ENCODE data around the gene ANKDD1A.

ANKDD1A gene

DNA sequence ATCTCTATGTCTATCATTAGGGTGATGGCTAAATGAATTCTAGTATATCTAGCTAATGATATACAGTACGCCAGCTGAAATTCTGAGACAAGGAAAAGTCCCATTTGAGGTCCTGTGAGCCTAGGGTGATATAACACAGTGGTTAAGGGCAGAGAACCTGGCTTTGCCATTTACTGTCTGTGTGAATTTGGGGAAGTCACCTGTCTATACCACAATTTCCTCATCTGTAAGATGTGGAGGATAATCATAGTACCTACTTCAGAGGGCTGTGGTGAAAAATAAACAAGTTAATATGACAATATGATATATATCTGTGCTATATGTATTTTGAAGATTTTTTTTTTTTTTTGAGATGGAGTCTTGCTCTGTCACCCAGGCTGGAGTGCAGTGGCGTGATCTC lies 9.8 kb upstream of the ANKDD1A start:
- H3K4me3 ChIP-seq (ENCODE audit: low read depth, low read length), result no peak overlapping the region
- in situ Hi-C loops (cut with HindIII; ENCODE audit: low sequenced_read_pairs), result no loop called here
- TF ChIP-seq, protein P1, sequence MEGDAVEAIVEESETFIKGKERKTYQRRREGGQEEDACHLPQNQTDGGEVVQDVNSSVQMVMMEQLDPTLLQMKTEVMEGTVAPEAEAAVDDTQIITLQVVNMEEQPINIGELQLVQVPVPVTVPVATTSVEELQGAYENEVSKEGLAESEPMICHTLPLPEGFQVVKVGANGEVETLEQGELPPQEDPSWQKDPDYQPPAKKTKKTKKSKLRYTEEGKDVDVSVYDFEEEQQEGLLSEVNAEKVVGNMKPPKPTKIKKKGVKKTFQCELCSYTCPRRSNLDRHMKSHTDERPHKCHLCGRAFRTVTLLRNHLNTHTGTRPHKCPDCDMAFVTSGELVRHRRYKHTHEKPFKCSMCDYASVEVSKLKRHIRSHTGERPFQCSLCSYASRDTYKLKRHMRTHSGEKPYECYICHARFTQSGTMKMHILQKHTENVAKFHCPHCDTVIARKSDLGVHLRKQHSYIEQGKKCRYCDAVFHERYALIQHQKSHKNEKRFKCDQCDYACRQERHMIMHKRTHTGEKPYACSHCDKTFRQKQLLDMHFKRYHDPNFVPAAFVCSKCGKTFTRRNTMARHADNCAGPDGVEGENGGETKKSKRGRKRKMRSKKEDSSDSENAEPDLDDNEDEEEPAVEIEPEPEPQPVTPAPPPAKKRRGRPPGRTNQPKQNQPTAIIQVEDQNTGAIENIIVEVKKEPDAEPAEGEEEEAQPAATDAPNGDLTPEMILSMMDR (IDR thresholded peaks at IDR 0.05; ENCODE audit: low read depth, low read length), result no peak
- DNase-seq (ENCODE audit: low read depth, low spot score), result no peak

DNA sequence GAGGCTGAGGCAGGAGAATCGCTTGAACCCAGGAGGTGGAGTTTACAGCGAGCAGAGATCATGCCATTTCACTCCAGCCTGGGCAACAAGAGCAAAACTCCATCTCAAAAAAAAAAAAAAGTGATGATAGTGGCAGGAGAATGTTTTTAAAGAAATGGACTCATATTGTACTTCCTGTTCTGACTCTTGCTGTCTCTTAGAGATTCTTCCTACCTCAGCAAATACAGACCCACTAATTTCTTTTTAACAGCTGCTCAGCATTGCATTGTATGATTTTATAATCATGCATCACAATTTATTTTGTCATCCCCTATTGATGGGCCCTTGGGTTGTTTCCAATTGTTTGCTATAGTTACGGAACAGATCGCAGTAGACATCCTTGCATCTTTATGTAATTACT lies 8.8 kb upstream of the ANKDD1A start:
- no peak overlapping the region for H3K4me3 ChIP-seq (ENCODE audit: low read depth, low read length)
- in situ Hi-C loops (cut with HindIII; ENCODE audit: low sequenced_read_pairs), result no loop called here
- TF ChIP-seq, protein P1 (IDR thresholded peaks at IDR 0.05; ENCODE audit: low read depth, low read length), result no peak
- DNase-seq (ENCODE audit: low read depth, low spot score), result no peak

DNA sequence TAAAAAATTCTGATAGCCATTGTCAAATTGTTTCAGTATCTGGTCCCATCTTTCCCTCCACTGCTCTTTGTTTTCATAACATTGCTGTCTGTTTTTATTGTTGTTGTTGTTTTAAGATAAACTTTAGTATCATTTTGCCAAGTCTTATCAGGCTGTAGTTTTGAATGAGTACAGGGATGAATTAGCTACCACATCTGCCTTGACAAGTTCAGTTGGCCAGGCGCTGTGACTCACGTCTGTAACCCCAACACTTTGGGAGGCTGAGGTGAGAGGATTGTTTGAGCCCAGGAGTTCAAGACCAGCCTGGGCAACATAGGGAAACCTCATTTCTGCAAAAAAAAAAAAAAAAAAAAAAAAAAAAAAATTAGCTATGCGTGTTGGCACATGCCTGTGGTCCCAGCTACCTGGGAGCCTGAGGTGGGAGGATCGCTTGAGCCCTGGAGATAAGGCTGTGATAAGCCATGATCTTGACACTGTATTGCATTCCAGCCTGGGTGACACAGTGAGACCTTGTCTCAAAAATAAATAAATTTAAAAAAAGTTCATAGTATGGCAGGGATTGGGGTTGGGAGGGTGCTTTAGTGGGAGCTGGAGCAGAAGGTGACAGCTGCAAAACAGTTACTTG lies 8.3 kb upstream of the ANKDD1A start:
- H3K4me3 ChIP-seq (ENCODE audit: low read depth, low read length), result no peak overlapping the region
- in situ Hi-C loops (cut with HindIII; ENCODE audit: low sequenced_read_pairs), result no loop called here
- TF ChIP-seq, protein P1 (IDR thresholded peaks at IDR 0.05; ENCODE audit: low read depth, low read length), result no peak
- no peak for DNase-seq (ENCODE audit: low read depth, low spot score)

DNA sequence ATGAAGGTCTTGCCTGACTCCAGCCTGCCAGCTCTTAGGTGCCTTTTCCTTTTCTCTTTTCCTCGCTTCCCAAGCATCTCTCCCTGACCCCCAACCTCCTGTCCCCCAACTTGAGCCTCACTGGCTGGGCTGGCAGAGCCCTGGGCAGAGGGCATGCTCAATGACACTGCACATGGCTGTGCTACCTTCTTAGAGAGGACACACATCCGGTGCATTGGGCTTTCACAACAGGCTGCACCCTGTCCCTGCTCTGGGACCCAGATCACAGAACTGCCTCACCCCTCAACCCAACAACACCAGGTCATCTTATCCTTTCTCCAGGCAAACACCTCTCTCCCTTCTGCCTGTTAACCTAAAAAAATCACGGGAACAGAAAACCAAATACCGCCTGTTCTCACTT lies 7.5 kb upstream of the ANKDD1A start:
- no peak for DNase-seq (ENCODE audit: low read depth, low spot score)
- H3K4me3 ChIP-seq (ENCODE audit: low read depth, low read length), result no peak overlapping the region
- in situ Hi-C loops (cut with HindIII; ENCODE audit: low sequenced_read_pairs), result no loop called here
- TF ChIP-seq, protein P1 (IDR thresholded peaks at IDR 0.05; ENCODE audit: low read depth, low read length), result no peak

DNA sequence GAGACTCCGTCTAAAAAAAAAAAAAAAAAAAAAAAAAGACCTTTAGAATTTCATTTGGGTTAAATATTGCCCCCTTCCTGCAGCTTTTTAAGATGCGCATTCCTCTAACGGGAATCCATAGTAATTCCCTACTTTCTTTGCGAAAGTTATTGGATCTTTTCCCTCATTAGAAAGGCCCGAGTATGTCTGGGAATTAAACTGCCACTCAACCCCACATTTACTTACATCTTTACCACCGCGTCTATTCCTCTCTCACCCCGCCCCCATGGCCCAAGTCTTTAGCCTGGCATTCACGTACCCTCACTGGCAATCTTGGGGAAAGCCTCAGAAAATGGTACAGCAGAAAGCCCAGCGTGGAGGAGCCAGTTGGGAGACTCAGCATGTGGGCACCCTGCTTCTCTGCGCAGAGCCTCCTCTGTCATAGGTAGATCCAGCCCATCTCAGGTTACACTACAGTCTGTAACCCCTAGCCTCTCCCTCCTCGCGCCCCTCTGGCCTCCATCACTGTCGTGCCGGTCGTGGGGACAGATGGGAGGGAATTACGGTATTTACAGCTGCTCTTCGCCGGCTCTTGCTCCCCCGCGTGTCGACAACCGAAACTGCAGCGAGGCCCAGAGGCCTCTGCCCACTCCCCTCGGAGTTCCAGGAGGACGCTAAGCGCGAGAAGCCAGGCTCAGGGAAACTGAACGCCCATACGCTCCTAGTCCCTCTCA lies 6.4 kb upstream of the ANKDD1A start:
- in situ Hi-C loops (cut with HindIII; ENCODE audit: low sequenced_read_pairs), result no loop called here
- peak; percentile 70 for DNase-seq (ENCODE audit: low read depth, low spot score)
- peak overlapping the region; percentile 36 for H3K4me3 ChIP-seq (ENCODE audit: low read depth, low read length)
- TF ChIP-seq, protein P1 (IDR thresholded peaks at IDR 0.05; ENCODE audit: low read depth, low read length), result peak; percentile 92

- DNase-seq (ENCODE audit: low read depth, low spot score), result no peak
- in situ Hi-C loops (cut with HindIII; ENCODE audit: low sequenced_read_pairs), result no loop called here
- TF ChIP-seq, protein P1 (IDR thresholded peaks at IDR 0.05; ENCODE audit: low read depth, low read length), result no peak
- no peak overlapping the region for H3K4me3 ChIP-seq (ENCODE audit: low read depth, low read length)
These were observed 5.8 kb upstream of the ANKDD1A start for GRCh38 chr15:64905941-64906340.

Measured in astrocyte of the spinal cord (primary cell).